Measurements from ENCODE around the gene CA10.

GRCh38 chr17:51618476-51618875 lies 540.0 kb downstream of the CA10 start:
- TF ChIP-seq CTCF (IDR thresholded peaks at IDR 0.05; ENCODE audit: insufficient read depth, low read length) (no peak), REST (IDR thresholded peaks at IDR 0.05; ENCODE audit: insufficient replicate concordance, low read depth) (no peak), POLR2AphosphoS5 (IDR thresholded peaks at IDR 0.05; ENCODE audit: low read depth) (no peak), SPI1 (IDR thresholded peaks at IDR 0.05; ENCODE audit: borderline replicate concordance, low read depth) (no peak), GABPA (IDR thresholded peaks at IDR 0.05; ENCODE audit: low read depth) (no peak)

Data from HL-60 (cell line).